HG03108 (cell line): ENCODE results near the gene MAB21L3.

Experiments
- ATAC-seq: cut with Tn5 transposase; IDR thresholded peaks from one replicate; pipeline ENCODE4 v1.9.1; 2021; ENCODE audit warnings: moderate library complexity; ENCODE audit not compliant: unreplicated experiment

Gene MAB21L3

DNA sequence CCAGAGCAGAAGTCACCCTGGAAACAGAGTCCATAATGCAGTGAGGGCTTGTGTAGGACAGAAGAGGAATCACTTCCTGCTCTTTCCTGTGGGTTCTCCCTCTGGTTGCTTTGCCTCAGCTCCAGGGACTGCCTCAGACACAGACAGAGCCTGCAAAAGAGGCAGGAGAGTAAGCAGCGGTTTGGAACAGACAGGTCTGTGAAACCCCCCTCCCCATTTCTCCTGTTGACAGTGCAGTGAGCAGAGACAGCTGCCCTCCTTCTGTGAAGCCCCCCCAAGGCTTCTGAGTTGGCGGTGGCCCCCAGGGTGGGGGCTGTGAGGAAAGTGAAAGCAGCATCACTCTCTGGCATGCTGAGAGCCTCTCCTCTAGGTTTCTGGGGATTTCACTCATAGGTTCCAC is 53.0 kb downstream of the MAB21L3 start:
- ATAC-seq = no peak

- no peak for ATAC-seq
Measured at GRCh38 chr1:116164604-116165368, 53.6 kb downstream of the MAB21L3 start.

DNA sequence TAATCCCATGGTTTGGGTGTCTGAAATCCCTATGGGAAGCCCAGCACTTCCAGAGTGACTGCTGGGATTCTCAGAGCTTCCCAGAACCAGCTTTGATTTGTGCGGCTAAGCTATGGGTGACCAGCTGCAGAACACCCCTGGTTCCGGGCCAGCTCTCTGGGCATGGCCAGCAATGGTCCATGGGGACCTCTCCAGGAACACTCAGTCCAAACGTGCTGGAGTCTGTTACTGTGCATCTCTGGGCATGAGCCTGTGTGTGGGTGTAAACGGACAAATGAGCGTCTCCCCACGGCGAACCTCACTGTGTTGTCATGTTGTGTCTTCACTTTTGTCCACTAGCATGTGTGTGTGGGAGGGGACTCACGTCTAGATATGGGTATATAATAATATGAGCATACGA is 54.4 kb downstream of the MAB21L3 start:
- ATAC-seq = no peak

DNA sequence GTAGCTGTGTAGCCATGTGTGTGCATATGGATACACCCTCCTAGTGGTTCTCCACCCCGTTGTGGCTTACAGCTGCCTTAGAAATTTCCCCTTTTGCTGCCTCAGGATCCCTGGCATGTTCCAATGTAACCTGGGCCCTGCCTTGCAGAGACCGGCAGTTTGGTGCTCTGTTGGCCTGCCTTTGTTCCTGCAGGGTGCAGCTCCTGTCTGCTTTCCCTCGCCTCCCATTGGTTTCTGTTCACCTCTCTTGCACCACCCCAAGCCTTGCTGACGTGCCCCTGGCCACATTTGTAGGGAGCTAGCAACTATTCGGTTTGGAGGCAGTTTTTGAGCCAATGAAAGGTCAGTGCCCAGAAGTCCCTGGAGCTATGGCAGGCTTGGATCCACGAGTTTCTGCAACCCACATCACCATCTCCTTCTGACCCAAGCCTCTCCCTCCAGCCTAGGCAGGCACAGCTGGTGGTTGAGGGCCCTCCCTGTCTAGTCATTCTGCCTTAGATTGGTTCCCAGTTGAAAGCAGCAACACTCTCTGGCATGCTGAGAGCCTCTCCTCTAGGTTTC is 54.9 kb downstream of the MAB21L3 start:
- no peak for ATAC-seq

- no peak for ATAC-seq
Measured at GRCh38 chr1:116166655-116167054, 55.5 kb downstream of the MAB21L3 start.

GRCh38 chr1:116167625-116168276 is 56.6 kb downstream of the MAB21L3 start:
- ATAC-seq = no peak

DNA sequence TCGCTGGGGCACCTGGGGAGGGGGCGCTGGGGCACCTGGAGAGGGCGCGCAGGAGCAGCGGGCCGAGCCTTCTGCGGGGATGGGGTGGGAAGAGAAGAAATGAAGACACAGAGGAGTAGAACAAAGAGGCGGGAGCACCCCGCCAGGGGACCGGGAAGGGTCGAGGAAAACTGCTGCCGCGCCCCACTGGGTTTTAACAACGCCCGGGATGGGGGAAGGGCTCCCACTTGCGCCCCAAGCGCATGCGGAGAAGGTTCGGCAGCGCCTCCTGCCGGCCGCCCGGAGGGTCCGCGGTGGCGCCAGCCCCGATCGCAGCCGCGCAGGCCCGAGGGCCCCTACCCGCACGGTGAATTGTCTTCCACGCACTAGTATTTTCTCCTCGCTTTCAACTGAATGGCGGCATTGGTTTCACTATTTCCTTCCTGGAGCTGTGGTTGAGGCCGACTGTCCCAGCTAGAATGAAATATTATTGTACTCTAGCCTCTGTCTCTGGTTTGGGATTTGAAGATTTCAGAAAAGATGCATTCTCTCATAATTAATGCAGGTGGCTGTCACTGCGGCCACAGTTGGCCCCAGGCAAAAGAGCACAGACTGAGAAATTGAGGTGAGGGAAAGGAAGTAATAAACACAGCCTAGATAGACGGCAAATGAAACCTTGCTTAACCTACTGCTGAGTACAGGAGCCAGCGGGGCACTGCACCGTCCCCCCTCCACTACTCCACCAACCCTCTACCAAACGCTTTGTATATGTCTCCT is 57.3 kb downstream of the MAB21L3 start:
- peak; percentile 87 for ATAC-seq

- no peak for ATAC-seq
Measured at GRCh38 chr1:116169898-116170297, 58.7 kb downstream of the MAB21L3 start.

DNA sequence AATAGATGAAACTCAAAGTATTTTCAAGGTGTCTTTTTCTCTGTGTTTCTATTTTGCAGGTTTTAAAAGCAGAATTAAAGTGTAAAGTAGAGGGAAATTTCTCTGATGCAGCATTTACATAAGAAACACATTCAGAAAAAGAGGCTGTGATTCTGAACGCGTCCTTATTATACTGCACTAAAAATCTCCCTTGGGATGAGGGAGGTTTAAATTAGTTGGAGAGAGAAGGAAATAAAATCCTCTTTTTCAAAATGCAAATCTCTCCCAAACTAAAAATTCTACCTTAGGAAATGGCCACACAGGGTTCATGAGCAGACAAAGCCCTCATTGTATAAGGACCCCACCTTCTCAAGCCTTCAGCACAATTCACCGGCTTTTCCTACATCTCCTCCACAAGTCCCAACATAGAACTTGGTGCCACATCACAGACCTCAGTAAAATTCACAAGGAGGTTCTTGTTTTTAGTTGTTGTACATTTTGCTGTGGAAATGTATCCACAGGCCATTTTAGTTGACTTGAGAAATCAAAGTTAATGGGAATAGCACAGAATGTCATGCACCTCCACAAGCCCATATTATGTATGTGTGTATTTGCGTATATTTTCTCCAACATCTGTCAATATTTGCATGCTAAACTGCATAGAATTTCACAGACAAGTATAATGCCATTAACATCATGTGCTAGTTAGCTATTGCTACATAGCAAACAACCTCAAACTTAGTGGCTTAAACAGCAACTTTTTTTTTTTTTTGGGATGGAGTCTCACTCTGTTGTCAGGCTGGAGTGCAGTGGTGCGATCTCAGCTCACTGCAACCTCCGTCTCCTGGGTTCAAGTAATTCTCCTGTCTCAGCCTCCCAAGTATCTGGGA is 59.8 kb downstream of the MAB21L3 start:
- ATAC-seq = no peak

DNA sequence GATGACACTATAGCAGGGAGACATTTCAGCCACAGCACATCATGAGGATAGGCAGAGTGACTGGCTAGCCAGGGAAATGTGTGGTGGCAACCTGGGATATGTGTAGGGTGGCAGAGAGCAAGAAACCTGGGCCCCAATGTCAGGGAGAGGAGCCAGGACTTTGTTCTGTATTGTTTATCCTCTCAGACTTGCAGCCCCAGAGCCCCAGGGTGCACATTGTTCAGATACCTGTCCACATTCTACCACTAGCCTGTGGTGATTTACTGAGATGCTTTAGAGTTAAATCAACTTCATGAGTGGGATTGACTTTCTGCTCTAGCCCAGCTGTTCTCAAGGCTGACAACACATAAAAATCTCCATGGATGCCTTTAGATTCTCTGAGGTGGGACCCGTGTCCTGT is 61.5 kb downstream of the MAB21L3 start:
- ATAC-seq = no peak

GRCh38 chr1:116175611-116176010 is 64.4 kb downstream of the MAB21L3 start:
- no peak for ATAC-seq

DNA sequence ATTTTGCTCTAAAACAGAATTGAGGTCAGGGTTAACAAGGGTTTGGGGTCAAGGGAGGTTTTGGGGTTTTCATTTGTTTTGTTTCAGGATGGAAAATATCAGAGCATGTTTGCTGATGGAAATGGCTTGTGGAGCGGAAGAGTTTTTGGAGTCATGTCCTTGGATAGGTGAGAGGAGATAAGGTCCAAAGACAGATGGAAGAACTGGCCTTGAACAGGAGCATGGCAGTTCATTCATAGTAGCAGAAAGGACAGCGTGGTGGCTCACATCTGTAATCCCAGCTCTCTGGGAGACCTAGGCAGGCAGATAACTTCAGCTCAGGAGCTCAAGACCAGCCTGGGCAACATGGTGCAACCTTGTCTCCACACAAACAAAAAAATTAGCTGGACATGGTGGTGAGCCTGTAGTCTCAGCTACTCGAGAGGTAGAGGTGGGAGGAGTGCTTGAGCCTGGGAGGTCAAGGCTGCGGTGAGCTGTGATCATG is 65.1 kb downstream of the MAB21L3 start:
- ATAC-seq = no peak

DNA sequence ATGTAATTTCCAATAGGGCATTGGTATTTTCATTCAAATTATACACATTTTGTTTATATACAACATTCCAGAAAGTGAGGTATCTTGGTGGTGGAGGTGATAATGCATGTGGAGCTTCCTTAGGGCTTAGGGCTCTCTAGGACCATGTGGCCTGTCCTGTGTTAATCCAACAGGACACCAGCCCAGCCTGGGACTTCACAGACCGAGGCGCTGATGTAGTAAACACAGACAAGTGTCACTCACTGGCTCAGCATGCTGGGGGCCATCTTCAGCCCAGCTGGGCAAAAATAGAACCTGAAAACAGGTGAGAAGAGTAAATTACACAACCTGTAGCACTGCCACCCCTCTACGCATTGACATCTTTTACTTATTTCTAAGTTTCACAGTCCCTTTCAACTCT is 66.7 kb downstream of the MAB21L3 start:
- no peak for ATAC-seq

GRCh38 chr1:116178837-116179236 is 67.6 kb downstream of the MAB21L3 start:
- no peak for ATAC-seq

DNA sequence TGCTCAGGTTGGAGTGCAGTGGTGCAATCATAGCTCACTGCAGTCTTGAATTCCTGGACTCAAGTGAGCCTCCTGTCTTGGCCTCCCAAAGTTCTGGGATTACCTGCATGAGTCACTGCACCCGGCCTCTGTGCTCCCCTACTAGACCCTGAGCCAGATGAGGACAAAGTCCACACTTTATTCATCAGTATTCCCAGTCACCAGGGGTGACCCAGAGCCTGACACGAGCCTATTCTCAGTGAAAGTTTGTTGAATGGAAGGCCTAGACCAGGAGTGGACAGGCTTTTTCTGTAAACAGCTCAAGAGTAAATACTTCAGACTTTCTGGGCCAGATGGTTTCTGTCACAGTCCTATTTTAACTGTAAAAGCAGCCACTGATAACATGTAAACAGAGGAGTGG is 68.2 kb downstream of the MAB21L3 start:
- ATAC-seq = no peak

DNA sequence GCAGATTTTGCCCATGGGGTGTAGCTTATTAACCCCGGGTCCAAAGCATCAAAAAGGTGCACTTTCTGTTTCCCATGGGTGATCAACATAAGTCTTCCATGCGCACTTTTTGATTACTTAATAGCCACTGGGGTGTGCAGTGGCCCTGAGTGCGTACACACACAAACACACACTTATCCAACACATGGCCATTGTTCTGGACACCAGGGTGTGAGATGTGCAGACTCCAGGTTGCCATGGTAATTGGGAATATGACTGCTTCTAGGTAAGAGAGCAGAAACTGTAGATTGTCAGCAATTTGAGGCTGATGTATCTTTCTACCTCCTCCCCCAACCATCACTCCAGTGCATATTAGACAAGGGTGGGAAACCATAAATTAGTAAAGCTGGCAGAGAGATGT is 68.8 kb downstream of the MAB21L3 start:
- ATAC-seq = no peak

- ATAC-seq = no peak
Measured at GRCh38 chr1:116182019-116182714, 71.0 kb downstream of the MAB21L3 start.
